SU-DHL-6 (cell line): Measurements from ENCODE around the gene SUPT3H.

Source experiments
- CTCF ChIP-seq: fragments of 200-600 bp; sonication (generic); IDR thresholded peaks from one replicate; pipeline ENCODE4 v1.5.1; 2017; ENCODE audit warnings: antibody characterized with exemption, mild to moderate bottlenecking, low read length, moderate library complexity; ENCODE audit not compliant: insufficient read depth, poor library complexity, severe bottlenecking
- EZH2phosphoT487 ChIP-seq: fragments of 200-600 bp; sonication (generic), shearing (Covaris generic); conservative IDR thresholded peaks from 2 replicates; pipeline ENCODE4 v1.6.1; 2018; ENCODE audit warnings: mild to moderate bottlenecking, antibody characterized with exemption, low read length, moderate library complexity, mixed read lengths

- TF ChIP-seq CTCF = no peak
- TF ChIP-seq EZH2phosphoT487 = no peak
These were observed 437.4 kb downstream of the SUPT3H start for GRCh38 chr6:44940367-44940766.
